Naive B cell (primary cell): ENCODE results near the gene RIPOR3. TPM values are rescaled to one million over a fixed set of nuclear protein-coding genes. Genes with fewer than 3 reads are reported as not detected.
A peak's percentile ranks its signal among the peaks of the same experiment; 100 is the strongest.

ENCODE experiments used
- ATAC-seq, 2 donors: fragments of 150-1000 bp; cut with Tn5 transposase; 2 replicates each; pipeline ENCODE4 v1.10.0; 2021; ENCODE audit warnings: low read depth in 2 of 2, mild to moderate bottlenecking in 2 of 2, moderate library complexity in 2 of 2
- DNase-seq: peaks from one replicate; pipeline ENCODE4 v3.0.0; 2022
- H3K27ac Mint-ChIP-seq, 6 donors: one replicate each; pipeline ENCODE4 v1.8.0; 2020 to 2022; ENCODE audit warnings: mild to moderate bottlenecking in 6 of 6, mixed read lengths in 6 of 6, moderate library complexity in 5 of 6, inconsistent platforms in 2 of 6
- H3K27me3 Mint-ChIP-seq, 3 donors: one replicate each; pipeline ENCODE4 v1.8.0; 2021 to 2022; ENCODE audit warnings: mixed read lengths in 3 of 3, mild to moderate bottlenecking in 1 of 3
- H3K36me3 Mint-ChIP-seq, 2 donors: one replicate each; pipeline ENCODE4 v1.8.0; 2020 to 2022; ENCODE audit warnings: mixed read lengths in 2 of 2, inconsistent platforms in 1 of 2, mild to moderate bottlenecking in 1 of 2
- H3K4me1 Mint-ChIP-seq, 3 donors: one replicate each; pipeline ENCODE4 v1.8.0; 2020 to 2022; ENCODE audit warnings: mixed read lengths in 3 of 3, inconsistent platforms in 1 of 3, mild to moderate bottlenecking in 1 of 3, moderate library complexity in 1 of 3
- H3K4me3 Mint-ChIP-seq, 8 donors: one replicate each; pipeline ENCODE4 v1.8.0; 2020 to 2022; ENCODE audit warnings: mild to moderate bottlenecking in 8 of 8, mixed read lengths in 8 of 8, moderate library complexity in 8 of 8, inconsistent platforms in 2 of 8
- H3K9me3 Mint-ChIP-seq, 7 donors: one replicate each; pipeline ENCODE4 v1.8.0; 2020 to 2022; ENCODE audit warnings: mixed read lengths in 7 of 7, mild to moderate bottlenecking in 5 of 7, inconsistent platforms in 2 of 7, moderate library complexity in 1 of 7
- polyA plus RNA-seq, 6 donors: library from polyadenylated mRNA; unstranded; fragments of 300-500 nt; fragmentation: Illumina TruSeq; gene quantifications; one replicate each; pipeline ENCODE4 v1.2.3, GENCODE V29; 2021; ENCODE audit warnings: low read depth in 6 of 6

Gene RIPOR3
- polyA plus RNA-seq, 6 donors from 2014 or later, result 1.4 to 3.0 (median 2.1) TPM; not detected in 1

- H3K36me3 Mint-ChIP-seq, result peaks cover 5 to 33% of the 10 kb centered on the region in 2 donors
- no peaks in the 10 kb centered on the region for H3K27me3 Mint-ChIP-seq
- peaks cover 38 to 55% (median 53%) of the 10 kb centered on the region in 3 donors for H3K4me1 Mint-ChIP-seq
- no peak for ATAC-seq
- H3K4me3 Mint-ChIP-seq, result peak overlapping the region in 2 of 8 donors; percentile 15 to 19
- DNase-seq, result no peak
- no peaks in the 10 kb centered on the region for H3K9me3 Mint-ChIP-seq
- peak overlapping the region in 3 of 6 donors; percentile 24 to 80 (median 45) for H3K27ac Mint-ChIP-seq
Measured at GRCh38 chr20:50567860-50568548, 123.3 kb downstream of the RIPOR3 start.

- no peaks in the 10 kb centered on the region for H3K27me3 Mint-ChIP-seq
- no peak for DNase-seq
- no peak for ATAC-seq
- peaks cover 5 to 44% of the 10 kb centered on the region in 2 donors for H3K36me3 Mint-ChIP-seq
- peak overlapping the region in 1 of 6 donors; percentile 63 for H3K27ac Mint-ChIP-seq
- peaks cover 34 to 55% (median 42%) of the 10 kb centered on the region in 3 donors for H3K4me1 Mint-ChIP-seq
- H3K9me3 Mint-ChIP-seq, result no peaks in the 10 kb centered on the region
- H3K4me3 Mint-ChIP-seq, result no peak overlapping the region
Measured at GRCh38 chr20:50565871-50566270, 125.5 kb downstream of the RIPOR3 start.

GRCh38 chr20:50565383-50565782, 126.0 kb downstream of the RIPOR3 start:
- Mint-ChIP-seq H3K27ac (peak overlapping the region in 3 of 6 donors; percentile 18 to 38 (median 30)), H3K4me3 (no peak overlapping the region), H3K36me3 (peaks cover 5 to 44% of the 10 kb centered on the region in 2 donors), H3K4me1 (peaks cover 35 to 53% (median 38%) of the 10 kb centered on the region in 3 donors), H3K9me3 (no peaks in the 10 kb centered on the region), H3K27me3 (no peaks in the 10 kb centered on the region)
- no peak for DNase-seq
- ATAC-seq, result no peak

- peaks cover 37 to 51% (median 41%) of the 10 kb centered on the region in 3 donors for H3K4me1 Mint-ChIP-seq
- ATAC-seq (no peak), DNase-seq (no peak)
- no peaks in the 10 kb centered on the region for H3K27me3 Mint-ChIP-seq
- H3K9me3 Mint-ChIP-seq, result no peaks in the 10 kb centered on the region
- H3K36me3 Mint-ChIP-seq, result peaks cover 5 to 32% of the 10 kb centered on the region in 2 donors
- H3K4me3 Mint-ChIP-seq, result peak overlapping the region in 1 of 8 donors; percentile 45
- peak overlapping the region in 3 of 6 donors; percentile 32 to 84 (median 80) for H3K27ac Mint-ChIP-seq
Measured at GRCh38 chr20:50563133-50563944, 128.0 kb downstream of the RIPOR3 start.

- H3K4me3 Mint-ChIP-seq, result no peak overlapping the region
- peaks cover 40 to 62% (median 48%) of the 10 kb centered on the region in 3 donors for H3K4me1 Mint-ChIP-seq
- H3K27ac Mint-ChIP-seq, result peak overlapping the region in 2 of 6 donors; percentile 21 to 44
- no peak for ATAC-seq
- no peak for DNase-seq
- H3K36me3 Mint-ChIP-seq, result peaks cover 5 to 25% of the 10 kb centered on the region in 2 donors
- H3K9me3 Mint-ChIP-seq, result no peaks in the 10 kb centered on the region
- H3K27me3 Mint-ChIP-seq, result no peaks in the 10 kb centered on the region
Measured at GRCh38 chr20:50562262-50562701, 129.1 kb downstream of the RIPOR3 start.

GRCh38 chr20:50561379-50562078, 129.8 kb downstream of the RIPOR3 start:
- peaks cover 5 to 18% of the 10 kb centered on the region in 2 donors for H3K36me3 Mint-ChIP-seq
- peak overlapping the region in 4 of 6 donors; percentile 9 to 53 (median 26) for H3K27ac Mint-ChIP-seq
- ATAC-seq, result no peak
- no peaks in the 10 kb centered on the region for H3K9me3 Mint-ChIP-seq
- peaks cover 34 to 58% (median 49%) of the 10 kb centered on the region in 3 donors for H3K4me1 Mint-ChIP-seq
- no peak for DNase-seq
- H3K27me3 Mint-ChIP-seq, result no peaks in the 10 kb centered on the region
- H3K4me3 Mint-ChIP-seq, result no peak overlapping the region

GRCh38 chr20:50560867-50561266, 130.5 kb downstream of the RIPOR3 start:
- H3K36me3 Mint-ChIP-seq, result peaks cover 5 to 15% of the 10 kb centered on the region in 2 donors
- H3K9me3 Mint-ChIP-seq, result peaks cover 0 to 2% (median 0%) of the 10 kb centered on the region in 7 donors
- DNase-seq (no peak), ATAC-seq (no peak)
- no peaks in the 10 kb centered on the region for H3K27me3 Mint-ChIP-seq
- no peak overlapping the region for H3K4me3 Mint-ChIP-seq
- H3K27ac Mint-ChIP-seq, result peak overlapping the region in 3 of 6 donors; percentile 21 to 83 (median 32)
- H3K4me1 Mint-ChIP-seq, result peaks cover 35 to 52% (median 51%) of the 10 kb centered on the region in 3 donors

DNA sequence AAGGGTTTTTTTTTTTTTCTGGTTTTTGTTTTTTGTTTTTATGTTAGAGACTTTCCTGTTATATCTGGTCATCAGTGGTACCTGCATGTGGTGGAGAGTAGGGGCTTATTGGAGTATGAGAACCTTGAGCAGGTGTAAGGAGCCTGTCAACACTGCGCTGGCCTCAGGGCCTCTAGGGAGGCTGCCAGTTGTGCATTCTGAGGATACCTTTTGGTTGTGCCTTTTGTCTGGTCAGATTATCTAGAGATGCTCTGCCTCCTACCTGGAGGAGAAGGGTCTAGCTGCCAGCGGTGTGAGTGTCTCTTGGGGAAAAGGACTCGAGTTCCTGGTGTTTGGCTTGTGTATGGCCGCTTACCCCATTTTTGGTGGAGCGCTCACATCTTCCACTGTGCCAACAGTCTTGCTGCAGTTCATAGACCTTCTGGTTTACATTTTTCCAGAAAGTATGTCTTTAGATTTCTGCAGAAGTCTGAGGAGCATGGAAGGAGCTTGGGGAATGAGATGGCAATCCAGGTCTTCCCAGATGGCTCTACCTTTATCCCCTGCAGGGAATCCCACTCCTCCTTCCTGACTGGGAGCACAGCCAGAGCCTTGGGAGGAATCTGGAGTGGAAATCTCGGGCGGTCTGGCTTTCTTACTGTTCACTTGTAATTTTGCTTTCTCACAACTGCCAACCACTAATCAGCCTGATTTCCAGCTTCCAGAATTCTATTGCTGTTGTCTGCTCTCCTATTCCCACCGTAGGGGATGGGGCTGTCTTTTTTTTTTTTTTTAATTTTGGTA, 131.3 kb downstream of the RIPOR3 start:
- ATAC-seq, result no peak
- no peak for DNase-seq
- Mint-ChIP-seq H3K27ac (peak overlapping the region in 3 of 6 donors; percentile 61 to 74 (median 65)), H3K4me1 (peaks cover 38 to 53% (median 51%) of the 10 kb centered on the region in 3 donors), H3K9me3 (peaks cover 0 to 2% (median 0%) of the 10 kb centered on the region in 7 donors), H3K36me3 (peaks cover 5 to 15% of the 10 kb centered on the region in 2 donors), H3K4me3 (peak overlapping the region in 1 of 8 donors; percentile 65), H3K27me3 (no peaks in the 10 kb centered on the region)

DNA sequence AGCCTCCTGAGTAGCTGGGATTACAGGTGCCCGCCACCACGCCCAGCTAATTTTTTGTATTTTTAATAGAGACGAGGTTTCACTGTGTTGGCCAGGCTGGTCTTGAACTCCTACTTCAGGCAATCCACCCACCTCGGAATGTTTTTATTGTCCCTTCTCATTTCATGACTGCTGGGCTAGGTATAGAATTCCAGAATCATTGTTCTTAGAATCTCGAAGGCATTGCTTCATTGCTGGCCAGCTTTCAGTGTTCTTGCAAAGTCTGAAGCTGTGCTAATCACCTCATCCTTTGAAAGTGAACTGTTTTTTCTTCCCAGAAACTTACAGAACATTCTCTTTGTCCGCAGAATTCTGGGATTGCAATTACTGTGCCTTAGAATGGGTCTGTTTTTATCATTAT, 132.2 kb downstream of the RIPOR3 start:
- Mint-ChIP-seq H3K4me3 (no peak overlapping the region), H3K27me3 (no peaks in the 10 kb centered on the region), H3K4me1 (peaks cover 38 to 53% (median 51%) of the 10 kb centered on the region in 3 donors), H3K27ac (peak overlapping the region in 1 of 6 donors; percentile 21), H3K9me3 (peaks cover 0 to 2% (median 0%) of the 10 kb centered on the region in 7 donors), H3K36me3 (peaks cover 5 to 15% of the 10 kb centered on the region in 2 donors)
- ATAC-seq (no peak), DNase-seq (no peak)

- Mint-ChIP-seq H3K36me3 (peaks cover 5 to 15% of the 10 kb centered on the region in 2 donors), H3K27me3 (no peaks in the 10 kb centered on the region), H3K9me3 (peaks cover 0 to 2% (median 0%) of the 10 kb centered on the region in 7 donors), H3K4me3 (no peak overlapping the region), H3K27ac (peak overlapping the region in 1 of 6 donors; percentile 55), H3K4me1 (peaks cover 38 to 53% (median 51%) of the 10 kb centered on the region in 3 donors)
- no peak for DNase-seq
- ATAC-seq, result no peak
Measured at GRCh38 chr20:50558483-50558925, 132.8 kb downstream of the RIPOR3 start.

- H3K4me1 Mint-ChIP-seq, result peaks cover 32 to 47% (median 45%) of the 10 kb centered on the region in 3 donors
- H3K4me3 Mint-ChIP-seq, result no peak overlapping the region
- no peaks in the 10 kb centered on the region for H3K27me3 Mint-ChIP-seq
- H3K36me3 Mint-ChIP-seq, result peaks cover 0 to 7% of the 10 kb centered on the region in 2 donors
- ATAC-seq, result no peak
- peaks cover 0 to 2% (median 0%) of the 10 kb centered on the region in 7 donors for H3K9me3 Mint-ChIP-seq
- no peak for DNase-seq
- peak overlapping the region in 2 of 6 donors; percentile 25 to 55 for H3K27ac Mint-ChIP-seq
Measured at GRCh38 chr20:50557549-50558134, 133.7 kb downstream of the RIPOR3 start.

- ATAC-seq (no peak), DNase-seq (no peak)
- peaks cover 23 to 39% (median 28%) of the 10 kb centered on the region in 3 donors for H3K4me1 Mint-ChIP-seq
- peaks cover 0 to 2% (median 0%) of the 10 kb centered on the region in 7 donors for H3K9me3 Mint-ChIP-seq
- H3K36me3 Mint-ChIP-seq, result no peaks in the 10 kb centered on the region
- H3K4me3 Mint-ChIP-seq, result no peak overlapping the region
- H3K27ac Mint-ChIP-seq, result no peak overlapping the region
- H3K27me3 Mint-ChIP-seq, result no peaks in the 10 kb centered on the region
Measured at GRCh38 chr20:50555662-50556061, 135.7 kb downstream of the RIPOR3 start.
